MCF 10A (cell line): ENCODE measurements around the gene PTOV1. TPM values are rescaled to one million over a fixed set of nuclear protein-coding genes. Genes with fewer than 3 reads are reported as not detected.

ENCODE experiments used
- BruUV-seq: library from RNA; stranded (reverse); fragments of 400-500 nt; replicated peaks from 2 replicates; lab custom pipeline; 2021; lab: Mats Ljungman, UMichigan
- CTCF ChIA-PET: fragments of 300-600 bp; sonication (Branson Sonifier 250); formaldehyde crosslinking; extraction: SDS; loops from one replicate; lab custom pipeline; 2021; ENCODE audit warnings: antibody characterized with exemption, inconsistent platforms; lab: Yijun Ruan, JAX
- POLR2A ChIA-PET: fragments of 300-600, 350-650 bp; sonication (Branson Sonifier 250); formaldehyde crosslinking; extraction: SDS; loops from one replicate; lab custom pipeline; 2020; ENCODE audit warnings: antibody characterized with exemption, inconsistent platforms; lab: Yijun Ruan, JAX
- DNase-seq: peaks from one replicate; pipeline ENCODE4 v3.0.0-alpha.2; 2018; ENCODE audit not compliant: unreplicated experiment
- H3K27ac Mint-ChIP-seq: one replicate; pipeline ENCODE4 v1.8.0; 2022; ENCODE audit warnings: mild to moderate bottlenecking, low read depth, mixed read lengths; ENCODE audit not compliant: unreplicated experiment
- H3K27me3 Mint-ChIP-seq: one replicate; pipeline ENCODE4 v1.8.0; 2022; ENCODE audit warnings: mixed read lengths; ENCODE audit not compliant: insufficient read depth, unreplicated experiment
- H3K36me3 Mint-ChIP-seq: one replicate; pipeline ENCODE4 v1.8.0; 2022; ENCODE audit warnings: mild to moderate bottlenecking, moderate library complexity, mixed read lengths; ENCODE audit not compliant: insufficient read depth, unreplicated experiment
- H3K4me1 Mint-ChIP-seq: one replicate; pipeline ENCODE4 v1.8.0; 2022; ENCODE audit warnings: mixed read lengths; ENCODE audit not compliant: insufficient read depth, unreplicated experiment
- H3K4me3 Mint-ChIP-seq: one replicate; pipeline ENCODE4 v1.8.0; 2022; ENCODE audit warnings: mild to moderate bottlenecking, moderate library complexity, mixed read lengths; ENCODE audit not compliant: unreplicated experiment
- H3K9me3 Mint-ChIP-seq: one replicate; pipeline ENCODE4 v1.8.0; 2022; ENCODE audit warnings: mixed read lengths; ENCODE audit not compliant: unreplicated experiment
- CTCF ChIP-seq: fragments of 200-600 bp; IDR thresholded peaks from one replicate; pipeline ENCODE4 v1.8.0; 2022; ENCODE audit warnings: antibody characterized with exemption, mild to moderate bottlenecking; ENCODE audit not compliant: unreplicated experiment
- intact Hi-C: fragments of 100-400 bp; cut with micrococcal nuclease; formaldehyde crosslinking; loops from 2 replicates; pipeline ENCODE4 v1.14.1; 2022
- total RNA-seq: library from RNA; stranded (reverse); gene quantifications from 2 replicates; pipeline ENCODE4 v1.2.3, GENCODE V29; 2022

The PTOV1 gene
- total RNA-seq, 1 experiment from 2014 or later: 78.8 TPM

GRCh38 chr19:49884760-49885159, 33.8 kb downstream of the PTOV1 start:
- POLR2A ChIA-PET: interaction anchor here (0.6 kb wide), 1 partner anchor 392 kb away, joined by 4 read pairs; no protein-coding TSS in a partner anchor
- Mint-ChIP-seq H3K27ac (no peak overlapping the region), H3K36me3 (peaks cover 63% of the 10 kb centered on the region), H3K9me3 (no peaks in the 10 kb centered on the region), H3K27me3 (no peaks in the 10 kb centered on the region), H3K4me1 (no peaks in the 10 kb centered on the region), H3K4me3 (no peak overlapping the region)
- TF ChIP-seq CTCF: no peak
- DNase-seq: no peak
- intact Hi-C loops: no loop called here
- no TSS peak for BruUV-seq
- CTCF ChIA-PET: interaction anchor here (0.6 kb wide), 2 partner anchors 426 to 796 kb away, joined by 3 to 4 read pairs; no protein-coding TSS in a partner anchor

- POLR2A ChIA-PET: interaction anchor here (0.5 kb wide), 1 partner anchor 20 kb away, joined by 3 read pairs; no protein-coding TSS in a partner anchor
- Mint-ChIP-seq H3K36me3 (peaks cover 42% of the 10 kb centered on the region), H3K9me3 (no peaks in the 10 kb centered on the region), H3K4me1 (no peaks in the 10 kb centered on the region), H3K27me3 (no peaks in the 10 kb centered on the region), H3K4me3 (no peak overlapping the region), H3K27ac (no peak overlapping the region)
- BruUV-seq: no TSS peak
- DNase-seq: no peak
- CTCF ChIA-PET: interaction anchor here (1.2 kb wide), 1 partner anchor 43 kb away, joined by 3 read pairs; no protein-coding TSS in a partner anchor
- intact Hi-C loops: no loop called here
- TF ChIP-seq CTCF: no peak
These were observed 36.2 kb downstream of the PTOV1 start for GRCh38 chr19:49887037-49887664.

- ChIA-PET POLR2A (no interaction called here), CTCF (interaction anchor here (1.2 kb wide), 1 partner anchor 43 kb away, joined by 3 read pairs; no protein-coding TSS in a partner anchor)
- no peaks in the 10 kb centered on the region for H3K4me1 Mint-ChIP-seq
- no TSS peak for BruUV-seq
- peaks cover 35% of the 10 kb centered on the region for H3K36me3 Mint-ChIP-seq
- H3K9me3 Mint-ChIP-seq: no peaks in the 10 kb centered on the region
- TF ChIP-seq CTCF: no peak
- intact Hi-C loops: no loop called here
- no peak for DNase-seq
- H3K27ac Mint-ChIP-seq: no peak overlapping the region
- H3K4me3 Mint-ChIP-seq: no peak overlapping the region
- H3K27me3 Mint-ChIP-seq: no peaks in the 10 kb centered on the region
These were observed 36.9 kb downstream of the PTOV1 start for GRCh38 chr19:49887665-49888509.

- Mint-ChIP-seq H3K9me3 (no peaks in the 10 kb centered on the region), H3K4me3 (no peak overlapping the region), H3K27ac (no peak overlapping the region), H3K27me3 (no peaks in the 10 kb centered on the region), H3K4me1 (no peaks in the 10 kb centered on the region), H3K36me3 (peaks cover 29% of the 10 kb centered on the region)
- no TSS peak for BruUV-seq
- TF ChIP-seq CTCF: no peak
- ChIA-PET POLR2A (no interaction called here), CTCF (interaction anchor here (1.2 kb wide), 1 partner anchor 44 kb away, joined by 3 read pairs; no protein-coding TSS in a partner anchor)
- intact Hi-C loops: no loop called here
- DNase-seq: no peak
These were observed 37.5 kb downstream of the PTOV1 start for GRCh38 chr19:49888510-49888824.
